ENCODE data around the gene TAMALIN. TPM values are rescaled to one million over a fixed set of nuclear protein-coding genes. Genes with fewer than 3 reads are reported as not detected.

Gene TAMALIN
- total and polyA plus RNA-seq, 2 of the 4 experiments (the other 2 are of a cell fraction): 2.7 to 5.3 TPM

GRCh38 chr12:52023976-52024688 lies 17.4 kb downstream of the TAMALIN start:
- dilution Hi-C loops (cut with HindIII; ENCODE audit: low sequenced_read_pairs, unreplicated experiment): no loop called here
- Histone ChIP-seq H3K4me2 (ENCODE audit: low read depth, low read length) (peak overlapping the region; percentile 91), H3K4me3 (ENCODE audit: insufficient read depth, low read depth, low read length) (peak overlapping the region; percentile 52), H2AFZ (replicated peaks; ENCODE audit: low read length, poor library complexity) (peak overlapping the region; percentile 99), H2BK15ac (ENCODE audit: low read depth, low read length) (no peak overlapping the region; the same call in 2 of the 3 replicates), H2BK5ac (ENCODE audit: low read depth, low read length, poor library complexity, severe bottlenecking) (no peak overlapping the region), H3K14ac (replicated peaks; ENCODE audit: low read depth, low read length) (peak overlapping the region; percentile 86), H3K23ac (ENCODE audit: low read depth, low read length) (peak overlapping the region; percentile 59; the same call in 1 of the 2 replicates), H3K9ac (ENCODE audit: low read depth, low read length) (no peak overlapping the region), H2AK9ac (replicated peaks; ENCODE audit: low read depth, low read length, poor library complexity) (peak overlapping the region; percentile 92), H3K18ac (ENCODE audit: low read depth, low read length) (no peak overlapping the region), H3K9me3 (ENCODE audit: control insufficient read depth, insufficient read depth, low read length) (no peaks in the 10 kb centered on the region), H3K4me1 (ENCODE audit: control insufficient read depth, insufficient read depth, low read length) (peaks cover 6% of the 10 kb centered on the region; the same call in 1 of the 2 replicates), H3K79me1 (ENCODE audit: low read depth in 1 of 2, low read length in 2 of 2) (peaks cover 0 to 3% of the 10 kb centered on the region in 2 experiments; a peak in 1 of 4 replicates), H4K20me1 (ENCODE audit: insufficient read depth, low read length) (no peaks in the 10 kb centered on the region; the same call in 1 of the 2 replicates), H2AK5ac (ENCODE audit: low read depth, low read length) (no peak overlapping the region; the same call in 1 of the 2 replicates), H3K4ac (ENCODE audit: low read depth, low read length) (peak overlapping the region; percentile 88), H4K5ac (ENCODE audit: low read depth, low read length) (peak overlapping the region; percentile 79), H2BK120ac (ENCODE audit: low read depth, low read length) (peak overlapping the region; percentile 87), H3K36me3 (ENCODE audit: control insufficient read depth, insufficient read depth, low read length) (no peaks in the 10 kb centered on the region), H4K8ac (ENCODE audit: low read depth in 2 of 2, low read length in 2 of 2) (peak overlapping the region; percentile 19 to 94; a peak in 3 of 4 replicates), H2BK20ac (ENCODE audit: low read depth, low read length) (peak overlapping the region; percentile 33; the same call in 1 of the 2 replicates), H3K27me3 (ENCODE audit: control insufficient read depth, insufficient read depth, low read length) (no peaks in the 10 kb centered on the region), H3K9me1 (ENCODE audit: insufficient read depth, low read length) (no peaks in the 10 kb centered on the region), H4K91ac (ENCODE audit: insufficient read depth, low read depth, low read length) (peak overlapping the region; percentile 58; the same call in 1 of the 2 replicates), H3K27ac (ENCODE audit: insufficient read depth, low read length) (0 out of 2 replicates have a peak overlapping the region, but pooled peaks have one; percentile 41), H3K56ac (ENCODE audit: extremely low read depth, insufficient read depth, low read length) (no peak overlapping the region)
- intact Hi-C loops (cut with micrococcal nuclease): loop anchor here (5.0 kb wide), 1 partner anchor 132 kb away; no protein-coding TSS in a partner anchor
- ChIA-PET POLR2A (ENCODE audit: unreplicated experiment) (no interaction called here), CTCF (interaction anchor here (0.6 to 8.6 kb wide), 10 partner anchors 9 to 168 kb away, joined by 3 to 128 read pairs (median 4); partner anchors contain the start of genes KRT80, SMIM41 and TAMALIN)
- in situ Hi-C loops (cut with MboI; ENCODE audit: low sequenced_read_pairs): loop anchor here (5.0 kb wide), 1 partner anchor 98 kb away; no protein-coding TSS in a partner anchor
- DNase-seq: no peak
- ATAC-seq (ENCODE audit: low read depth): no peak; the same call in 1 of the 2 replicates
- no TSS peak for BruUV-seq (replicated peaks)
- 100% methylated on average over 1 of the region's 20 CpGs; no CpG with 5 or more reads in 1 of the 2 experiments for WGBS, 2 experiments (ENCODE audit: extremely low coverage in 2 of 2, insufficient read length in 1 of 2)
- TF ChIP-seq BHLHE40 (IDR thresholded peaks at IDR 0.05; ENCODE audit: low read depth, low read length): no peak
- no peak for TF ChIP-seq CEBPB (IDR thresholded peaks at IDR 0.05; ENCODE audit: low read depth, low read length)
- TF ChIP-seq USF2 (IDR thresholded peaks at IDR 0.05; ENCODE audit: low read depth, low read length): no peak
- no peak for TF ChIP-seq CHD1 (IDR thresholded peaks at IDR 0.05; ENCODE audit: low read depth, low read length)
- no peak for TF ChIP-seq RAD21 (IDR thresholded peaks at IDR 0.05; ENCODE audit: low read length)
- TF ChIP-seq FOS (IDR thresholded peaks at IDR 0.05; ENCODE audit: low read depth, low read length): no peak
- no peak for TF ChIP-seq MXI1 (IDR thresholded peaks at IDR 0.05; ENCODE audit: borderline replicate concordance, low read depth, low read length)
- TF ChIP-seq POLR2A (IDR thresholded peaks at IDR 0.05; ENCODE audit: low read depth, low read length): no peak
- TF ChIP-seq CTCF (conservative IDR thresholded peaks at IDR 0.05; ENCODE audit: low read depth, low read length): no peak
- TF ChIP-seq RCOR1 (IDR thresholded peaks at IDR 0.05; ENCODE audit: insufficient replicate concordance, low read length): no peak
- TF ChIP-seq ELK1 (IDR thresholded peaks at IDR 0.05; ENCODE audit: borderline replicate concordance, low read depth, low read length): no peak
- no peak for TF ChIP-seq NFE2L2 (IDR thresholded peaks at IDR 0.05; ENCODE audit: low read depth, low read length)
- no peak for TF ChIP-seq MAZ (IDR thresholded peaks at IDR 0.05; ENCODE audit: borderline replicate concordance, low read depth, low read length)
